ENCODE measurements around the gene TPP2. TPM values are rescaled to one million over a fixed set of nuclear protein-coding genes. Genes with fewer than 3 reads are reported as not detected.
A peak's percentile ranks its signal among the peaks of the same experiment; 100 is the strongest.

TPP2 gene
- total and polyA plus RNA-seq, 9 of the 15 experiments (the other 6 are each of a cell fraction or from before 2014, with no cell fraction given): 18.8 to 87.7 (median 55.9) TPM

DNA sequence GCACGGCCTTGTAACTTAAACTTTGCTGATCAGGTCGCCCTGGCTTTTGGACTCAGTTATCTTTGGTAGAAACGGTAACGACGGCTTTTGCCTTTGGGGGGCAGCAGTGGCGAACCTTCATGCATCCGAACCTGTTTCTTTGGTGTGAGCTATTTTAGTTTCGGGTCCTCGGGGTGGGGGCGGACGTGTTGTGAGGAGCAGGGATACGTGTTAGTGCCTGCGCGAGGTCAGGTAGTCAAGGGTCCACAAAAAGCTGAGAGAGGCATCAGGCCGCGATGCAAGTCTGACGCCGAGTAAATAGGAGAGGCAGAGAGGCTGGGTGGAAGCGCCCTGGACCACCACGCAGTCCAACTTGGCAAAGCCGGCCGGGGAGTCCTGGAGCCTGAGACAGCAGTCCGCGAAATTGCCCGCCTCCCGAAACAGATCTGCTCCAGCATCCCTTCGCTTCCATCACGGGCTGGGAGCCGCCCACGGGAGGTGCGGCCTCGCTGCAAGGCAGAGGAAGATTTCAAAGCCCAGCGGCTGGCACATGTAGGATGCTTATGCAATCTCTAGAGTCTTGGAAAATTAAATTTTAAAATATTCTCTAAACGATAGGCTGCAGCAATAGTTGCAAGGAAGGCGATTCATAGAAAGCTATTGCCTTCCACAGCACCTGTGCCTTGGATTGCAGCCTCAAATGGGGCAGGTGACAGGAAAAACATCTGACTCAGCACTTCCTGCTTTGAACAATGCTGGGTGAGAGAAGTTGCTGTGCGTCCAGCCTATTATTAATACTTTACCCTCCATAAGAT lies 4.6 kb upstream of the TPP2 start (continued):
- TF ChIP-seq, protein P1, sequence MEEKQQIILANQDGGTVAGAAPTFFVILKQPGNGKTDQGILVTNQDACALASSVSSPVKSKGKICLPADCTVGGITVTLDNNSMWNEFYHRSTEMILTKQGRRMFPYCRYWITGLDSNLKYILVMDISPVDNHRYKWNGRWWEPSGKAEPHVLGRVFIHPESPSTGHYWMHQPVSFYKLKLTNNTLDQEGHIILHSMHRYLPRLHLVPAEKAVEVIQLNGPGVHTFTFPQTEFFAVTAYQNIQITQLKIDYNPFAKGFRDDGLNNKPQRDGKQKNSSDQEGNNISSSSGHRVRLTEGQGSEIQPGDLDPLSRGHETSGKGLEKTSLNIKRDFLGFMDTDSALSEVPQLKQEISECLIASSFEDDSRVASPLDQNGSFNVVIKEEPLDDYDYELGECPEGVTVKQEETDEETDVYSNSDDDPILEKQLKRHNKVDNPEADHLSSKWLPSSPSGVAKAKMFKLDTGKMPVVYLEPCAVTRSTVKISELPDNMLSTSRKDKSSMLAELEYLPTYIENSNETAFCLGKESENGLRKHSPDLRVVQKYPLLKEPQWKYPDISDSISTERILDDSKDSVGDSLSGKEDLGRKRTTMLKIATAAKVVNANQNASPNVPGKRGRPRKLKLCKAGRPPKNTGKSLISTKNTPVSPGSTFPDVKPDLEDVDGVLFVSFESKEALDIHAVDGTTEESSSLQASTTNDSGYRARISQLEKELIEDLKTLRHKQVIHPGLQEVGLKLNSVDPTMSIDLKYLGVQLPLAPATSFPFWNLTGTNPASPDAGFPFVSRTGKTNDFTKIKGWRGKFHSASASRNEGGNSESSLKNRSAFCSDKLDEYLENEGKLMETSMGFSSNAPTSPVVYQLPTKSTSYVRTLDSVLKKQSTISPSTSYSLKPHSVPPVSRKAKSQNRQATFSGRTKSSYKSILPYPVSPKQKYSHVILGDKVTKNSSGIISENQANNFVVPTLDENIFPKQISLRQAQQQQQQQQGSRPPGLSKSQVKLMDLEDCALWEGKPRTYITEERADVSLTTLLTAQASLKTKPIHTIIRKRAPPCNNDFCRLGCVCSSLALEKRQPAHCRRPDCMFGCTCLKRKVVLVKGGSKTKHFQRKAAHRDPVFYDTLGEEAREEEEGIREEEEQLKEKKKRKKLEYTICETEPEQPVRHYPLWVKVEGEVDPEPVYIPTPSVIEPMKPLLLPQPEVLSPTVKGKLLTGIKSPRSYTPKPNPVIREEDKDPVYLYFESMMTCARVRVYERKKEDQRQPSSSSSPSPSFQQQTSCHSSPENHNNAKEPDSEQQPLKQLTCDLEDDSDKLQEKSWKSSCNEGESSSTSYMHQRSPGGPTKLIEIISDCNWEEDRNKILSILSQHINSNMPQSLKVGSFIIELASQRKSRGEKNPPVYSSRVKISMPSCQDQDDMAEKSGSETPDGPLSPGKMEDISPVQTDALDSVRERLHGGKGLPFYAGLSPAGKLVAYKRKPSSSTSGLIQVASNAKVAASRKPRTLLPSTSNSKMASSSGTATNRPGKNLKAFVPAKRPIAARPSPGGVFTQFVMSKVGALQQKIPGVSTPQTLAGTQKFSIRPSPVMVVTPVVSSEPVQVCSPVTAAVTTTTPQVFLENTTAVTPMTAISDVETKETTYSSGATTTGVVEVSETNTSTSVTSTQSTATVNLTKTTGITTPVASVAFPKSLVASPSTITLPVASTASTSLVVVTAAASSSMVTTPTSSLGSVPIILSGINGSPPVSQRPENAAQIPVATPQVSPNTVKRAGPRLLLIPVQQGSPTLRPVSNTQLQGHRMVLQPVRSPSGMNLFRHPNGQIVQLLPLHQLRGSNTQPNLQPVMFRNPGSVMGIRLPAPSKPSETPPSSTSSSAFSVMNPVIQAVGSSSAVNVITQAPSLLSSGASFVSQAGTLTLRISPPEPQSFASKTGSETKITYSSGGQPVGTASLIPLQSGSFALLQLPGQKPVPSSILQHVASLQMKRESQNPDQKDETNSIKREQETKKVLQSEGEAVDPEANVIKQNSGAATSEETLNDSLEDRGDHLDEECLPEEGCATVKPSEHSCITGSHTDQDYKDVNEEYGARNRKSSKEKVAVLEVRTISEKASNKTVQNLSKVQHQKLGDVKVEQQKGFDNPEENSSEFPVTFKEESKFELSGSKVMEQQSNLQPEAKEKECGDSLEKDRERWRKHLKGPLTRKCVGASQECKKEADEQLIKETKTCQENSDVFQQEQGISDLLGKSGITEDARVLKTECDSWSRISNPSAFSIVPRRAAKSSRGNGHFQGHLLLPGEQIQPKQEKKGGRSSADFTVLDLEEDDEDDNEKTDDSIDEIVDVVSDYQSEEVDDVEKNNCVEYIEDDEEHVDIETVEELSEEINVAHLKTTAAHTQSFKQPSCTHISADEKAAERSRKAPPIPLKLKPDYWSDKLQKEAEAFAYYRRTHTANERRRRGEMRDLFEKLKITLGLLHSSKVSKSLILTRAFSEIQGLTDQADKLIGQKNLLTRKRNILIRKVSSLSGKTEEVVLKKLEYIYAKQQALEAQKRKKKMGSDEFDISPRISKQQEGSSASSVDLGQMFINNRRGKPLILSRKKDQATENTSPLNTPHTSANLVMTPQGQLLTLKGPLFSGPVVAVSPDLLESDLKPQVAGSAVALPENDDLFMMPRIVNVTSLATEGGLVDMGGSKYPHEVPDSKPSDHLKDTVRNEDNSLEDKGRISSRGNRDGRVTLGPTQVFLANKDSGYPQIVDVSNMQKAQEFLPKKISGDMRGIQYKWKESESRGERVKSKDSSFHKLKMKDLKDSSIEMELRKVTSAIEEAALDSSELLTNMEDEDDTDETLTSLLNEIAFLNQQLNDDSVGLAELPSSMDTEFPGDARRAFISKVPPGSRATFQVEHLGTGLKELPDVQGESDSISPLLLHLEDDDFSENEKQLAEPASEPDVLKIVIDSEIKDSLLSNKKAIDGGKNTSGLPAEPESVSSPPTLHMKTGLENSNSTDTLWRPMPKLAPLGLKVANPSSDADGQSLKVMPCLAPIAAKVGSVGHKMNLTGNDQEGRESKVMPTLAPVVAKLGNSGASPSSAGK (IDR thresholded peaks at IDR 0.05): peak; percentile 49
- TF ChIP-seq CREM (IDR thresholded peaks at IDR 0.05; ENCODE audit: low read depth): 0 out of 2 replicates have a peak, but pooled peaks have one; percentile 16
- TF ChIP-seq, protein P2, sequence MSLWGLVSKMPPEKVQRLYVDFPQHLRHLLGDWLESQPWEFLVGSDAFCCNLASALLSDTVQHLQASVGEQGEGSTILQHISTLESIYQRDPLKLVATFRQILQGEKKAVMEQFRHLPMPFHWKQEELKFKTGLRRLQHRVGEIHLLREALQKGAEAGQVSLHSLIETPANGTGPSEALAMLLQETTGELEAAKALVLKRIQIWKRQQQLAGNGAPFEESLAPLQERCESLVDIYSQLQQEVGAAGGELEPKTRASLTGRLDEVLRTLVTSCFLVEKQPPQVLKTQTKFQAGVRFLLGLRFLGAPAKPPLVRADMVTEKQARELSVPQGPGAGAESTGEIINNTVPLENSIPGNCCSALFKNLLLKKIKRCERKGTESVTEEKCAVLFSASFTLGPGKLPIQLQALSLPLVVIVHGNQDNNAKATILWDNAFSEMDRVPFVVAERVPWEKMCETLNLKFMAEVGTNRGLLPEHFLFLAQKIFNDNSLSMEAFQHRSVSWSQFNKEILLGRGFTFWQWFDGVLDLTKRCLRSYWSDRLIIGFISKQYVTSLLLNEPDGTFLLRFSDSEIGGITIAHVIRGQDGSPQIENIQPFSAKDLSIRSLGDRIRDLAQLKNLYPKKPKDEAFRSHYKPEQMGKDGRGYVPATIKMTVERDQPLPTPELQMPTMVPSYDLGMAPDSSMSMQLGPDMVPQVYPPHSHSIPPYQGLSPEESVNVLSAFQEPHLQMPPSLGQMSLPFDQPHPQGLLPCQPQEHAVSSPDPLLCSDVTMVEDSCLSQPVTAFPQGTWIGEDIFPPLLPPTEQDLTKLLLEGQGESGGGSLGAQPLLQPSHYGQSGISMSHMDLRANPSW (CRISPR knock-in tag; IDR thresholded peaks at IDR 0.05): peak; percentile 58; the same call in 1 of the 2 replicates
- no peak for TF ChIP-seq BRD9 (IDR thresholded peaks at IDR 0.05; ENCODE audit: low read depth, partially characterized antibody)
- peak; percentile 64 for TF ChIP-seq POLR2G (IDR thresholded peaks at IDR 0.05; ENCODE audit: low read depth, low read length)
- TF ChIP-seq, protein P3, sequence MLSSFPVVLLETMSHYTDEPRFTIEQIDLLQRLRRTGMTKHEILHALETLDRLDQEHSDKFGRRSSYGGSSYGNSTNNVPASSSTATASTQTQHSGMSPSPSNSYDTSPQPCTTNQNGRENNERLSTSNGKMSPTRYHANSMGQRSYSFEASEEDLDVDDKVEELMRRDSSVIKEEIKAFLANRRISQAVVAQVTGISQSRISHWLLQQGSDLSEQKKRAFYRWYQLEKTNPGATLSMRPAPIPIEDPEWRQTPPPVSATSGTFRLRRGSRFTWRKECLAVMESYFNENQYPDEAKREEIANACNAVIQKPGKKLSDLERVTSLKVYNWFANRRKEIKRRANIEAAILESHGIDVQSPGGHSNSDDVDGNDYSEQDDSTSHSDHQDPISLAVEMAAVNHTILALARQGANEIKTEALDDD (IDR thresholded peaks at IDR 0.05): peak; percentile 42; the same call in 1 of the 2 replicates
- TF ChIP-seq, protein P4, sequence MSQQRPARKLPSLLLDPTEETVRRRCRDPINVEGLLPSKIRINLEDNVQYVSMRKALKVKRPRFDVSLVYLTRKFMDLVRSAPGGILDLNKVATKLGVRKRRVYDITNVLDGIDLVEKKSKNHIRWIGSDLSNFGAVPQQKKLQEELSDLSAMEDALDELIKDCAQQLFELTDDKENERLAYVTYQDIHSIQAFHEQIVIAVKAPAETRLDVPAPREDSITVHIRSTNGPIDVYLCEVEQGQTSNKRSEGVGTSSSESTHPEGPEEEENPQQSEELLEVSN (IDR thresholded peaks at IDR 0.05; ENCODE audit: borderline replicate concordance in 1 of 2, extremely low read depth in 1 of 2, insufficient read depth in 1 of 2, insufficient read length in 1 of 2, low read depth in 1 of 2, low read length in 1 of 2, poor library complexity in 1 of 2, severe bottlenecking in 1 of 2): peak in 1 of 2 experiments; percentile 36
- TF ChIP-seq RBM39 (optimal IDR thresholded peaks at IDR 0.05; ENCODE audit: low read depth, low read length): no peak
- TF ChIP-seq RAD51 (IDR thresholded peaks at IDR 0.05; ENCODE audit: borderline replicate concordance, low read depth): no peak

Measured in K562 (cell line).